ENCODE data around the gene SLIT3.

The SLIT3 gene

GRCh38 chr5:169029661-169030274 lies 271.2 kb downstream of the SLIT3 start:
- ATAC-seq = peak; percentile 66
- TF ChIP-seq ZC3H10 (CRISPR knock-in tag; IDR thresholded peaks at IDR 0.05) (no peak), ISL1 (CRISPR knock-in tag; IDR thresholded peaks at IDR 0.05) (peak; percentile 63)

- no peak for TF ChIP-seq PPARA (CRISPR knock-in tag; IDR thresholded peaks at IDR 0.05; ENCODE audit: borderline replicate concordance)
- TF ChIP-seq ARNTL (CRISPR knock-in tag; IDR thresholded peaks at IDR 0.05; ENCODE audit: borderline replicate concordance, low read depth) = no peak
- no peak for TF ChIP-seq POU6F1 (CRISPR knock-in tag; IDR thresholded peaks at IDR 0.05; ENCODE audit: borderline replicate concordance, low read depth)
- no peak for TF ChIP-seq RARB (CRISPR knock-in tag; IDR thresholded peaks at IDR 0.05)
- TF ChIP-seq CREB5 (CRISPR knock-in tag; IDR thresholded peaks at IDR 0.05; ENCODE audit: low read depth) = no peak
- TF ChIP-seq CSDC2 (CRISPR knock-in tag; IDR thresholded peaks at IDR 0.05) = no peak
- TF ChIP-seq ISL1 (CRISPR knock-in tag; IDR thresholded peaks at IDR 0.05) = no peak
- no peak for TF ChIP-seq ZNF565 (CRISPR knock-in tag; conservative IDR thresholded peaks at IDR 0.05; ENCODE audit: low read depth)
- TF ChIP-seq TCF4 (CRISPR knock-in tag; IDR thresholded peaks at IDR 0.05; ENCODE audit: borderline replicate concordance) = no peak
- TF ChIP-seq ZC3H10 (CRISPR knock-in tag; IDR thresholded peaks at IDR 0.05) = no peak
- no peak for TF ChIP-seq CSRNP3 (CRISPR knock-in tag; IDR thresholded peaks at IDR 0.05)
- ATAC-seq = no peak
Observed at GRCh38 chr5:169029037-169029436, 271.9 kb downstream of the SLIT3 start.

GRCh38 chr5:169027501-169028061 lies 273.4 kb downstream of the SLIT3 start:
- no peak for ATAC-seq
- TF ChIP-seq TSHZ2 (CRISPR knock-in tag; IDR thresholded peaks at IDR 0.05) (no peak), ZNF565 (CRISPR knock-in tag; conservative IDR thresholded peaks at IDR 0.05; ENCODE audit: low read depth) (no peak), ESRRG (CRISPR knock-in tag; IDR thresholded peaks at IDR 0.05) (no peak), OSR1 (CRISPR knock-in tag; IDR thresholded peaks at IDR 0.05) (no peak), POU6F1 (CRISPR knock-in tag; IDR thresholded peaks at IDR 0.05; ENCODE audit: borderline replicate concordance, low read depth) (no peak), ZFP3 (CRISPR knock-in tag; IDR thresholded peaks at IDR 0.05) (no peak), PATZ1 (CRISPR knock-in tag; IDR thresholded peaks at IDR 0.05; ENCODE audit: borderline replicate concordance) (no peak), CSRNP3 (CRISPR knock-in tag; IDR thresholded peaks at IDR 0.05) (no peak), ZNF70 (CRISPR knock-in tag; IDR thresholded peaks at IDR 0.05) (no peak), GLIS3 (CRISPR knock-in tag; IDR thresholded peaks at IDR 0.05) (no peak), PPARA (CRISPR knock-in tag; IDR thresholded peaks at IDR 0.05; ENCODE audit: borderline replicate concordance) (no peak), TCF4 (CRISPR knock-in tag; IDR thresholded peaks at IDR 0.05; ENCODE audit: borderline replicate concordance) (no peak), CREB5 (CRISPR knock-in tag; IDR thresholded peaks at IDR 0.05; ENCODE audit: low read depth) (no peak), TOX (CRISPR knock-in tag; IDR thresholded peaks at IDR 0.05; ENCODE audit: borderline replicate concordance) (no peak), SNAI2 (CRISPR knock-in tag; IDR thresholded peaks at IDR 0.05) (no peak), ARNTL (CRISPR knock-in tag; IDR thresholded peaks at IDR 0.05; ENCODE audit: borderline replicate concordance, low read depth) (no peak), RARB (CRISPR knock-in tag; IDR thresholded peaks at IDR 0.05) (no peak), ZNF8 (CRISPR knock-in tag; IDR thresholded peaks at IDR 0.05) (no peak), BACH2 (CRISPR knock-in tag; IDR thresholded peaks at IDR 0.05; ENCODE audit: borderline replicate concordance) (no peak)

Measured in SK-N-SH treated with all-trans-retinoic acid at 6 μM for 48 hours (cell line).